OCI-LY1 (cell line): ENCODE data around the gene VPS45.

Experiments
- CTCF ChIP-seq: fragments of 200-600 bp; sonication (generic), shearing (Covaris generic); IDR thresholded peaks from 2 replicates; pipeline ENCODE4 v1.5.1; 2017; ENCODE audit warnings: mild to moderate bottlenecking, antibody characterized with exemption, low read length, moderate library complexity, mixed read lengths
- EZH2 ChIP-seq: fragments of 200-600 bp; sonication (generic), shearing (Covaris generic); IDR thresholded peaks from 2 replicates; pipeline ENCODE4 v1.8.0; 2017; ENCODE audit warnings: borderline replicate concordance, mixed run types, mild to moderate bottlenecking, antibody characterized with exemption, low read length, moderate library complexity, mixed read lengths

GRCh38 chr1:150056407-150056806 is 11.2 kb upstream of the VPS45 start:
- no peak for TF ChIP-seq CTCF
- no peak for TF ChIP-seq EZH2
